Hepatocyte (in vitro differentiated cells): ENCODE data around the gene CIDEC.

ENCODE experiments used
- CTCF ChIP-seq: fragments of 200-600 bp; sonication (generic); IDR thresholded peaks from 2 replicates; pipeline ENCODE4 v1.5.1; 2016; ENCODE audit warnings: antibody characterized with exemption, mild to moderate bottlenecking; ENCODE audit not compliant: poor library complexity
- EZH2 ChIP-seq: fragments of 200-600 bp; sonication (generic); IDR thresholded peaks from 2 replicates; pipeline ENCODE4 v1.6.1; 2016; ENCODE audit warnings: antibody characterized with exemption, mild to moderate bottlenecking, borderline replicate concordance
- EZH2phosphoT487 ChIP-seq: fragments of 200-600 bp; sonication (generic); IDR thresholded peaks from one replicate; pipeline ENCODE4 v1.6.1; 2018; ENCODE audit warnings: antibody characterized with exemption, mild to moderate bottlenecking, low read depth, moderate library complexity; ENCODE audit not compliant: unreplicated experiment, severe bottlenecking

- TF ChIP-seq CTCF = no peak
- TF ChIP-seq EZH2 = no peak
- TF ChIP-seq EZH2phosphoT487 = no peak
Measured at GRCh38 chr3:9884555-9885165, 4.6 kb upstream of the CIDEC start.
